Erythroblast (primary cell): ENCODE results near the gene KMT2C.

Source experiments
- GATA1 ChIP-seq: IDR thresholded peaks from 2 replicates; pipeline ENCODE4 v1.6.1; 2011; ENCODE audit warnings: low read depth, mild to moderate bottlenecking, control low read depth, low read length, moderate library complexity
- POLR2A ChIP-seq: IDR thresholded peaks from 2 replicates; pipeline ENCODE4 v1.6.1; 2011; ENCODE audit warnings: mild to moderate bottlenecking, low read length

- no peak for TF ChIP-seq POLR2A
- no peak for TF ChIP-seq GATA1
Measured at GRCh38 chr7:152145853-152146466, 289.8 kb downstream of the KMT2C start.
